Hepatic stellate cell (primary cell): ENCODE measurements around the gene ANKH.
A peak's percentile ranks its signal among the peaks of the same experiment; 100 is the strongest.

Experiments
- DNase-seq: peaks from one replicate; pipeline ENCODE4 v3.0.0; 2011; ENCODE audit warnings: low spot score

ANKH gene

GRCh38 chr5:14713476-14714390 lies 157.8 kb downstream of the ANKH start:
- no peak for DNase-seq

GRCh38 chr5:14712666-14713065 lies 158.9 kb downstream of the ANKH start:
- DNase-seq = no peak

- no peak for DNase-seq
Measured at GRCh38 chr5:14712131-14712530, 159.4 kb downstream of the ANKH start.

- no peak for DNase-seq
Measured at GRCh38 chr5:14710313-14710994, 161.1 kb downstream of the ANKH start.

- DNase-seq = no peak
Measured at GRCh38 chr5:14708551-14708950, 163.0 kb downstream of the ANKH start.

GRCh38 chr5:14707811-14708390 lies 163.7 kb downstream of the ANKH start:
- DNase-seq = no peak

- peak; percentile 83 for DNase-seq
Measured at GRCh38 chr5:14706615-14707021, 165.0 kb downstream of the ANKH start.

GRCh38 chr5:14705556-14705955 lies 166.0 kb downstream of the ANKH start:
- no peak for DNase-seq

- no peak for DNase-seq
Measured at GRCh38 chr5:14702238-14702839, 169.2 kb downstream of the ANKH start.

- no peak for DNase-seq
Measured at GRCh38 chr5:14701556-14701955, 170.0 kb downstream of the ANKH start.

GRCh38 chr5:14700478-14701436 lies 170.8 kb downstream of the ANKH start:
- DNase-seq = no peak

- no peak for DNase-seq
Measured at GRCh38 chr5:14699807-14700400, 171.7 kb downstream of the ANKH start.

- no peak for DNase-seq
Measured at GRCh38 chr5:14699159-14699558, 172.4 kb downstream of the ANKH start.

GRCh38 chr5:14698495-14698894 lies 173.1 kb downstream of the ANKH start:
- DNase-seq = no peak

- no peak for DNase-seq
Measured at GRCh38 chr5:14696851-14697250, 174.7 kb downstream of the ANKH start.

GRCh38 chr5:14696057-14696456 lies 175.5 kb downstream of the ANKH start:
- no peak for DNase-seq

GRCh38 chr5:14695152-14695551 lies 176.4 kb downstream of the ANKH start:
- DNase-seq = no peak

- no peak for DNase-seq
Measured at GRCh38 chr5:14693070-14693469, 178.5 kb downstream of the ANKH start.

- DNase-seq = no peak
Measured at GRCh38 chr5:14687023-14687665, 184.4 kb downstream of the ANKH start.

GRCh38 chr5:14686517-14686916 lies 185.1 kb downstream of the ANKH start:
- DNase-seq = no peak
